H9 (cell line): Measurements from ENCODE around the gene IBA57. TPM values are rescaled to one million over a fixed set of nuclear protein-coding genes. Genes with fewer than 3 reads are reported as not detected.

ENCODE experiments used
- DNase-seq: peaks from one replicate; pipeline ENCODE4 v3.0.0-alpha.2; 2017
- H2AFZ ChIP-seq: one replicate; pipeline ENCODE4 v1.6.1; 2013; ENCODE audit warnings: mild to moderate bottlenecking, low read length, control low read depth, moderate library complexity
- H2AK5ac ChIP-seq: 2 replicates; pipeline ENCODE4 v1.6.1; 2013; ENCODE audit warnings: low read length, control low read depth, mixed read lengths; ENCODE audit not compliant: insufficient read length
- H2BK120ac ChIP-seq: one replicate; pipeline ENCODE4 v1.6.1; 2013; ENCODE audit warnings: low read depth, mild to moderate bottlenecking, low read length, control low read depth, inconsistent platforms; ENCODE audit not compliant: poor library complexity, severe bottlenecking
- H2BK12ac ChIP-seq: 2 replicates; pipeline ENCODE4 v1.6.1; 2013; ENCODE audit warnings: low read length, control low read depth, mixed read lengths, low read depth; ENCODE audit not compliant: insufficient read length
- H2BK15ac ChIP-seq: 2 replicates; pipeline ENCODE4 v1.6.1; 2013; ENCODE audit warnings: low read depth, low read length, control low read depth
- H2BK20ac ChIP-seq: one replicate; pipeline ENCODE4 v1.6.1; 2013; ENCODE audit warnings: low read depth, mild to moderate bottlenecking, low read length, control low read depth, inconsistent platforms; ENCODE audit not compliant: poor library complexity, severe bottlenecking
- H2BK5ac ChIP-seq: 2 replicates; pipeline ENCODE4 v1.6.1; 2013; ENCODE audit warnings: low read length, control low read depth, mixed read lengths; ENCODE audit not compliant: insufficient read length
- H3K14ac ChIP-seq: 2 replicates; pipeline ENCODE4 v1.6.1; 2013; ENCODE audit warnings: low read length, control low read depth; ENCODE audit not compliant: insufficient read depth
- H3K18ac ChIP-seq: 2 replicates; pipeline ENCODE4 v1.6.1; 2013; ENCODE audit warnings: low read depth, mild to moderate bottlenecking, mixed read lengths, low read length, control low read depth; ENCODE audit not compliant: insufficient read length
- H3K23ac ChIP-seq: 2 replicates; pipeline ENCODE4 v1.6.1; 2013; ENCODE audit warnings: low read length, control low read depth, mixed read lengths, low read depth; ENCODE audit not compliant: insufficient read length
- H3K23me2 ChIP-seq: 2 replicates; pipeline ENCODE4 v1.6.1; 2013; ENCODE audit warnings: low read depth, mild to moderate bottlenecking, mixed read lengths, low read length, control low read depth; ENCODE audit not compliant: insufficient read length, poor library complexity, severe bottlenecking
- H3K27ac ChIP-seq: 2 replicates; pipeline ENCODE4 v1.5.1; 2013; ENCODE audit warnings: low read length, control low read depth, mixed read lengths, low read depth; ENCODE audit not compliant: insufficient read length
- H3K27me3 ChIP-seq: 2 replicates; pipeline ENCODE4 v1.6.1; 2013; ENCODE audit warnings: low read length, control low read depth, inconsistent platforms; ENCODE audit not compliant: insufficient read depth
- H3K4ac ChIP-seq: 2 replicates; pipeline ENCODE4 v1.6.1; 2013; ENCODE audit warnings: low read depth, mild to moderate bottlenecking, control low read depth, inconsistent platforms, low read length, moderate library complexity
- H3K4me1 ChIP-seq: 2 replicates; pipeline ENCODE4 v1.6.1; 2013; ENCODE audit warnings: low read length, control low read depth, inconsistent platforms; ENCODE audit not compliant: insufficient read depth
- H3K4me2 ChIP-seq: 2 replicates; pipeline ENCODE4 v1.6.1; 2013; ENCODE audit warnings: low read length, control low read depth, mixed read lengths; ENCODE audit not compliant: insufficient read length, insufficient read depth
- H3K56ac ChIP-seq: 2 replicates; pipeline ENCODE4 v1.6.1; 2013; ENCODE audit warnings: low read depth, mild to moderate bottlenecking, mixed read lengths, low read length, control low read depth; ENCODE audit not compliant: insufficient read length
- H3K79me1 ChIP-seq: 2 replicates; pipeline ENCODE4 v1.6.1; 2013; ENCODE audit warnings: low read depth, mild to moderate bottlenecking, moderate library complexity, low read length, control low read depth, inconsistent platforms; ENCODE audit not compliant: insufficient read depth, poor library complexity, severe bottlenecking
- H3K79me2 ChIP-seq: 2 replicates; pipeline ENCODE4 v1.6.1; 2013; ENCODE audit warnings: low read length, control low read depth, inconsistent platforms; ENCODE audit not compliant: insufficient read depth
- H3K9ac ChIP-seq: 2 replicates; pipeline ENCODE4 v1.6.1; 2013; ENCODE audit warnings: low read length, control low read depth, mixed read lengths; ENCODE audit not compliant: insufficient read length; ENCODE audit errors: extremely low read depth
- H3K9me3 ChIP-seq: one replicate; pipeline ENCODE4 v1.6.1; 2013; ENCODE audit warnings: low read depth, low read length, inconsistent platforms; ENCODE audit not compliant: control insufficient read depth
- H3T11ph ChIP-seq: one replicate; pipeline ENCODE4 v1.6.1; 2013; ENCODE audit warnings: mild to moderate bottlenecking, low read length, control low read depth, inconsistent platforms
- H4K20me1 ChIP-seq: one replicate; pipeline ENCODE4 v1.6.1; 2013; ENCODE audit not compliant: control insufficient read depth, insufficient read length, insufficient read depth
- H4K5ac ChIP-seq: 2 replicates; pipeline ENCODE4 v1.6.1; 2013; ENCODE audit warnings: low read depth, mild to moderate bottlenecking, mixed read lengths, low read length, control low read depth; ENCODE audit not compliant: insufficient read length
- H4K8ac ChIP-seq: replicated peaks from 2 replicates; pipeline ENCODE4 v1.6.1; 2013; ENCODE audit warnings: low read length, control low read depth, mixed read lengths, low read depth; ENCODE audit not compliant: insufficient read length
- H4K91ac ChIP-seq: 2 replicates; pipeline ENCODE4 v1.6.1; 2013; ENCODE audit warnings: low read depth, mild to moderate bottlenecking, moderate library complexity, mixed read lengths, low read length, control low read depth; ENCODE audit not compliant: insufficient read length
- H3K27ac Mint-ChIP-seq, 3 experiments: 2 replicates in 2 of 3; 3 replicates in 1 of 3; pipeline ENCODE4 v1.8.0; 2020 to 2021; ENCODE audit warnings: mixed read lengths in 3 of 3, mild to moderate bottlenecking in 1 of 3, moderate library complexity in 1 of 3
- H3K27me3 Mint-ChIP-seq: 2 replicates; pipeline ENCODE4 v1.8.0; 2021; ENCODE audit warnings: low read depth, mild to moderate bottlenecking, moderate library complexity, mixed read lengths
- H3K36me3 Mint-ChIP-seq, 3 experiments: 2 replicates in 2 of 3; 3 replicates in 1 of 3; pipeline ENCODE4 v1.8.0; 2020 to 2021; ENCODE audit warnings: low read depth in 3 of 3, mixed read lengths in 3 of 3; ENCODE audit not compliant: insufficient read depth in 1 of 3
- H3K4me1 Mint-ChIP-seq, 2 experiments: 2 replicates each; pipeline ENCODE4 v1.8.0; 2020; ENCODE audit warnings: mixed read lengths in 2 of 2
- H3K4me3 Mint-ChIP-seq, 2 experiments: 2 replicates in 1 of 2; 3 replicates in 1 of 2; pipeline ENCODE4 v1.8.0; 2020 to 2021; ENCODE audit warnings: mild to moderate bottlenecking in 2 of 2, mixed read lengths in 2 of 2, moderate library complexity in 1 of 2
- H3K9me3 Mint-ChIP-seq, 2 experiments: 2 replicates in 1 of 2; 3 replicates in 1 of 2; pipeline ENCODE4 v1.8.0; 2020; ENCODE audit warnings: mild to moderate bottlenecking in 2 of 2, mixed read lengths in 2 of 2, moderate library complexity in 1 of 2
- WGBS: extraction: QIAGEN DNeasy Blood & Tissue Kit; methylation state at CpG from one replicate; pipeline ENCODE4 v1.1.7; 2013; ENCODE audit warnings: missing lambda C conversion rate, low lambda C conversion rate, mixed read lengths; ENCODE audit not compliant: insufficient read length; ENCODE audit errors: extremely low coverage; 5-methylcytosine and 5-hydroxymethylcytosine counted together
- total RNA-seq: library from RNA; stranded (reverse); gene quantifications from 2 replicates; pipeline ENCODE4 v1.2.1, GENCODE V29; 2021
- TF ChIP-seq, protein P1 (sequence below): fragments of 200-600 bp; sonication (generic); conservative IDR thresholded peaks from 3 replicates; pipeline ENCODE4 v1.8.0; 2021; ENCODE audit warnings: antibody characterized with exemption, mild to moderate bottlenecking

Gene IBA57
- total RNA-seq, 1 experiment from 2014 or later, result 12.6 TPM

DNA sequence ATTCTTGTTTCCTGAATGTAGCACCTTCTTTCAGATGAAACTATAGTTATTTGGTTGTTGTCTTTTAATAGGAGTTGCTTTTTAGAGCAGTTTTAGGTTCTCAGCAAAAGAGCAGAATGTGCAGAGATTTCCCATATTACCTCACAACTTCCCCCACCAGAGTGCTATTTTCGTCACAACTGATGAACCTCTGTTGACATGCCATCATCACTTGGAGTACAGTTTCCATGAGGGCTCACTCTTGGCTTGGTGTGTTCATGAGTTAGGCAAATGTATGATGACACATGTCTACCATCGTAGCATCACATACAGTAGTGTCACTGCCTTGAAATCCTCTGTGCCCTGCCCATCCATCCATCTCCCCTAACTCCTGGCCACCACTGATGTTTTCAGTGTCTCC lies 3.7 kb downstream of the IBA57 start:
- Histone ChIP-seq H4K8ac (no peak overlapping the region), H4K5ac (no peak overlapping the region), H4K20me1 (no peaks in the 10 kb centered on the region), H3K27ac (no peak overlapping the region), H2AK5ac (no peak overlapping the region), H2BK120ac (no peak overlapping the region), H3K9me3 (no peaks in the 10 kb centered on the region), H2BK12ac (no peak overlapping the region), H3K23me2 (peaks cover 2% of the 10 kb centered on the region), H2AFZ (no peak overlapping the region), H3K79me1 (no peaks in the 10 kb centered on the region), H3K27me3 (no peaks in the 10 kb centered on the region), H3K14ac (no peak overlapping the region), H3K4me2 (no peak overlapping the region), H3K23ac (no peak overlapping the region), H2BK5ac (no peak overlapping the region), H3K9ac (peak overlapping the region; percentile 31), H2BK20ac (no peak overlapping the region), H3K18ac (no peak overlapping the region), H3K79me2 (0 out of 2 replicates have a peak, but pooled peaks cover 1% of the 10 kb centered on the region), H3T11ph (no peak overlapping the region), H3K4me1 (no peaks in the 10 kb centered on the region), H4K91ac (no peak overlapping the region), H2BK15ac (no peak overlapping the region), H3K4ac (no peak overlapping the region), H3K56ac (no peak overlapping the region)
- H3K27ac Mint-ChIP-seq, result no peak overlapping the region
- H3K36me3 Mint-ChIP-seq, result peaks cover 0 to 3% (median under 1%) of the 10 kb centered on the region in 3 experiments; a peak in 2 of 7 replicates
- H3K27me3 Mint-ChIP-seq, result no peaks in the 10 kb centered on the region; the same call in none of the 2 replicates
- TF ChIP-seq, protein P1, sequence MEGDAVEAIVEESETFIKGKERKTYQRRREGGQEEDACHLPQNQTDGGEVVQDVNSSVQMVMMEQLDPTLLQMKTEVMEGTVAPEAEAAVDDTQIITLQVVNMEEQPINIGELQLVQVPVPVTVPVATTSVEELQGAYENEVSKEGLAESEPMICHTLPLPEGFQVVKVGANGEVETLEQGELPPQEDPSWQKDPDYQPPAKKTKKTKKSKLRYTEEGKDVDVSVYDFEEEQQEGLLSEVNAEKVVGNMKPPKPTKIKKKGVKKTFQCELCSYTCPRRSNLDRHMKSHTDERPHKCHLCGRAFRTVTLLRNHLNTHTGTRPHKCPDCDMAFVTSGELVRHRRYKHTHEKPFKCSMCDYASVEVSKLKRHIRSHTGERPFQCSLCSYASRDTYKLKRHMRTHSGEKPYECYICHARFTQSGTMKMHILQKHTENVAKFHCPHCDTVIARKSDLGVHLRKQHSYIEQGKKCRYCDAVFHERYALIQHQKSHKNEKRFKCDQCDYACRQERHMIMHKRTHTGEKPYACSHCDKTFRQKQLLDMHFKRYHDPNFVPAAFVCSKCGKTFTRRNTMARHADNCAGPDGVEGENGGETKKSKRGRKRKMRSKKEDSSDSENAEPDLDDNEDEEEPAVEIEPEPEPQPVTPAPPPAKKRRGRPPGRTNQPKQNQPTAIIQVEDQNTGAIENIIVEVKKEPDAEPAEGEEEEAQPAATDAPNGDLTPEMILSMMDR, result no peak
- peaks cover 12% of the 10 kb centered on the region in 2 experiments for H3K4me1 Mint-ChIP-seq
- no peak overlapping the region for H3K4me3 Mint-ChIP-seq
- no CpG with 5 or more reads among the region's 2 CpGs for WGBS
- DNase-seq, result no peak
- peaks cover 0 to 2% of the 10 kb centered on the region in 2 experiments; a peak in 1 of 5 replicates for H3K9me3 Mint-ChIP-seq
